Stomach smooth muscle (tissue), 2 donors: Measurements from ENCODE around the gene TLK2.

ENCODE experiments used
- H3K27ac ChIP-seq: one replicate; pipeline ENCODE4 v1.7.0; 2013; ENCODE audit warnings: mild to moderate bottlenecking, low read length, inconsistent platforms
- H3K27me3 ChIP-seq, 2 donors: one replicate each; pipeline ENCODE4 v1.7.0; 2013; ENCODE audit warnings: low read length in 2 of 2; ENCODE audit not compliant: insufficient read depth in 2 of 2, control insufficient read depth in 1 of 2
- H3K36me3 ChIP-seq, 2 donors: one replicate each; pipeline ENCODE4 v1.7.0; 2013; ENCODE audit warnings: low read length in 2 of 2; ENCODE audit not compliant: control insufficient read depth in 2 of 2, insufficient read depth in 2 of 2
- H3K4me1 ChIP-seq: one replicate; pipeline ENCODE4 v1.7.0; 2013; ENCODE audit warnings: low read length; ENCODE audit not compliant: control insufficient read depth, insufficient read depth
- H3K4me3 ChIP-seq, 2 donors: one replicate each; pipeline ENCODE4 v1.7.0; 2013; ENCODE audit warnings: low read length in 2 of 2
- H3K9ac ChIP-seq, 2 donors: one replicate each; pipeline ENCODE4 v1.7.0; 2013; ENCODE audit warnings: low read length in 2 of 2, mild to moderate bottlenecking in 1 of 2
- H3K9me3 ChIP-seq, 2 donors: one replicate each; pipeline ENCODE4 v1.7.0; 2013; ENCODE audit warnings: low read length in 2 of 2; ENCODE audit not compliant: control insufficient read depth in 2 of 2
- donor health status: healthy.
- donor health status: Pancreatic carcinoma.

Gene TLK2

DNA sequence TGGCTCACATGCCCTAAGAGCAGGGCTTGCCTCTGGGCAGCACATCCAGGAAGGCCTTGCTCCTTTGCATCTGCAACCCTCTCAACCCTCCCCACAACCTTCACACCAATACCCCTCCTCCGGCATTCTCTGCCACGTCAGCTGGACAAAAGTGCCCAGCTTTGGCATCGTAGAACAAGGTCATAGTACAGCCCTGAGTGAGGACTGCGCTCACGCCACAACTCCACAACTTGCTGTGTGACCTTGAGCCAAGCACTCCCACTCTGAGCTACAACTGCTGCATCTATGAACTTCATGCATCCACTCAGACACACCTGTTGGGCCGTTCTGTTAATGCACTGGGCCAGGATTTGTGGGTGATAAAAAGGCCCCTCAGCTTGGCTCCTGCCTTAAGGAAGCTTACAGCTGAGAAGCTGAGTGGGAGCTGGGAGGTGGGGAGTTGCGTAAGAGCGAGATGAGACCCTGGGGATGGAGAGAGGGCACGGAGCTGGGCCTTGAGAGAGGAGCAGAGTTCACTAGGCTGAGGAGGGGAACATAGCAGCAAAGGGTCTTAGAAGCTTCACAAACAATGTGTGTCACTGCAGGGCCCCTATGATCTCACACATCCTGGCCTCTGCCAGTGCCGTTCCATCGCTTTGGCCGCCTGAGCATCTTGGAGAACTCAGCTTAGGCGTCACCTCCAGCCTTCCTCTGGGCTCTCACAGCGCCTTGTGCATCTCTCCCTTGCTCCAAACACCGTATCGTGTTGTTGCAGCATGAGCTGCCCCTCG, 140.2 kb downstream of the TLK2 start:
- Histone ChIP-seq H3K27me3 (no peaks in the 10 kb centered on the region), H3K36me3 (peaks cover 7 to 17% of the 10 kb centered on the region in 2 donors), H3K9me3 (no peaks in the 10 kb centered on the region), H3K4me1 (peaks cover 8% of the 10 kb centered on the region), H3K27ac (no peak overlapping the region), H3K9ac (no peak overlapping the region), H3K4me3 (no peak overlapping the region)

DNA sequence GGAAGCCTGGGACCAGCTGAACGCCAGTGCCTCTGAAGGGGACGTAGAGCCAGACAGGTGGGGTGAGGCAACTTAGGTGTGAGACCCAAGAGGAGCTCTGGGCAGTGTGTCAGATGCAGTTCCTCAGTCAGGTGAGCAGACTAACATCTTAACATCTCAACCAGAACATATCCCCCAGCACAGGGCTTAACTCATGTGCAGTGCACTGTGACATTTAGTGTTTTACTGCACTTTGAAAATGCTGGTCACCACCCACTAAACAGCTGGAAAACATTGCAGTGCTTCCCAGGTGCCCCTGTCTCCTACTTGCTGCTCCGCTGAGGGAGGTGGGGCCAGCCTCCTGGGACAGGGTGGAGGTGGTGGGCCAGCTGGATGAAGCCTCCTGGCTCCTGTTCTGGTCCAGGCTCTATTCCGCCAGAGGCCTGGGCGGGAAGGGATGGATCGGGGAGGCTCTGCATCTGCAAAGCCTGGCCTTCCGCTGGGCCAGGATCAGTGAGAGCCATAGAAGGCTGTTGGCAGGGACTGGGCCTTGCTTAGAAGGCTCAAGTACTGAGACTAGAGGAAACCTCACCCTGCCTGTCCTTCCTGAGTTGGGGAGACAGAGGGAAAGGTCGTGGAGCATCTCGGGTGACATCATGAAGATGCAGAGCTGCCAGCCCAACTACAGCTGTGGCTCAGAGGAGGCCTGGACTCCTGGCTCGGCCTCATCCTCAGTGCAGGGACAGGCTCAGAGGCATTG, 141.0 kb downstream of the TLK2 start:
- Histone ChIP-seq H3K27ac (no peak overlapping the region), H3K4me1 (peaks cover 8% of the 10 kb centered on the region), H3K4me3 (peak overlapping the region in 1 of 2 donors; percentile 3), H3K9me3 (no peaks in the 10 kb centered on the region), H3K9ac (no peak overlapping the region), H3K36me3 (peaks cover 5 to 17% of the 10 kb centered on the region in 2 donors), H3K27me3 (no peaks in the 10 kb centered on the region)

DNA sequence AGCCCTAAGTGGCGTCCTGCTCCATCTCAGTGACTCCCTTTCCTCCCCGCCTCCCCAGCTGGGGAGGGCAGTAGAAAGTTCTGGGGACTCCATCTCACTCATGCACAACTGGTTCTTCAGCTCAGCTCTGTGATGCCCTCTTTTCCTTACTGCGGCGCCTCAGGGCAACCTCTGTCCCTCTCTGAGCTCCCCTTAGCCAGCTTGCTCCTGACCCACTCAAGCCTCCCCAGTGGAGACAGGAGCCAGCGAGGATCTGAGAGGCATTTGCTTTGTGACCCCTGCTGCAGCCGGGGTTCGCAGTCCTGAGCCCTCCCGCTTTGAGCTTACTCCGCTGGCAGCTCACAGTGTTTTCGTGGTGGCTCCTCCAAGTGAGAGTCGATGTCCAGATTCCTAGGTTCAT, 142.6 kb downstream of the TLK2 start:
- H3K27me3 ChIP-seq = no peaks in the 10 kb centered on the region
- H3K9ac ChIP-seq = no peak overlapping the region
- no peaks in the 10 kb centered on the region for H3K9me3 ChIP-seq
- H3K27ac ChIP-seq = no peak overlapping the region
- H3K36me3 ChIP-seq = peaks cover 0 to 4% of the 10 kb centered on the region in 2 donors
- peaks cover 12% of the 10 kb centered on the region for H3K4me1 ChIP-seq
- no peak overlapping the region for H3K4me3 ChIP-seq

DNA sequence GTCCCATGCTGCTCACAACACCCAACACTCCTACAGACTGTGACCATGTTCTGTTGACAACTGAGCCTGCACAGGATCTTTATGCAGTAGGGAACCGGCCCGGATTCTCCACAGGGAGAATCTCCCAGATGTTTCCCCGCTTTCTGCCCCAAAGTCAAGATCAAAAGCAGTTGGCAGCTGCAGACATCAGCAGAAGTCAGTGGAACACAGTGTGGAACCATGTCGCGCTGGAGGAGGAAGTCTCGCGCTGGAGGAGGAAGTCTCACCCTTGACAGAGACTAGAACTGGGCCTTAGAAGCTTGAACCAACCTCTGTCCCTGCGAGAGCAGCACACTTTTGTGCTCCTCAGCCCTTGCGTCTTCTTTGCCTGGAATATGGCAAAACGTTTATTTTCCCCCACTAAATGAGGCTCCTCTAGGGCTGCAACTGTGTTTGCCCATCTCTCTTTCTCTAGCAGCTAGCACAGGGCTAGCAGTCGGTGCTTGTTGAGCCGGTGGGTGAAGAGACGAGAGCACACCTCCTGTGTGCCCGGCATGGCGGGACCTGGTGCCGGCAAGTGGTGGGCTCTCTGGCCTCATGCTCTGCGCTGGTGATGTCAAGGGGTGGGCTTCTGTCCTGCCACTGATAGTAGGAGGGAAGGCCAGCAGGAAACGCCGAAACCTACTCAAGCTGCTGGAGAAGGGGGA, 146.7 kb downstream of the TLK2 start:
- Histone ChIP-seq H3K9ac (no peak overlapping the region), H3K36me3 (no peaks in the 10 kb centered on the region), H3K27me3 (peaks cover 4 to 11% of the 10 kb centered on the region in 2 donors), H3K4me1 (peaks cover 24% of the 10 kb centered on the region), H3K9me3 (no peaks in the 10 kb centered on the region), H3K27ac (no peak overlapping the region), H3K4me3 (no peak overlapping the region)

GRCh38 chr17:62625870-62626200, 147.2 kb downstream of the TLK2 start:
- Histone ChIP-seq H3K4me1 (peaks cover 24% of the 10 kb centered on the region), H3K27ac (peak overlapping the region; percentile 31), H3K36me3 (no peaks in the 10 kb centered on the region), H3K9me3 (no peaks in the 10 kb centered on the region), H3K4me3 (no peak overlapping the region), H3K27me3 (peaks cover 4 to 11% of the 10 kb centered on the region in 2 donors), H3K9ac (no peak overlapping the region)

- Histone ChIP-seq H3K9me3 (no peaks in the 10 kb centered on the region), H3K36me3 (no peaks in the 10 kb centered on the region), H3K4me1 (peaks cover 24% of the 10 kb centered on the region), H3K27me3 (peaks cover 7 to 11% of the 10 kb centered on the region in 2 donors), H3K4me3 (peak overlapping the region; percentile 57 to 71), H3K9ac (peak overlapping the region in 1 of 2 donors; percentile 51), H3K27ac (peak overlapping the region; percentile 46)
Observed at GRCh38 chr17:62626719-62627218, 148.1 kb downstream of the TLK2 start.

DNA sequence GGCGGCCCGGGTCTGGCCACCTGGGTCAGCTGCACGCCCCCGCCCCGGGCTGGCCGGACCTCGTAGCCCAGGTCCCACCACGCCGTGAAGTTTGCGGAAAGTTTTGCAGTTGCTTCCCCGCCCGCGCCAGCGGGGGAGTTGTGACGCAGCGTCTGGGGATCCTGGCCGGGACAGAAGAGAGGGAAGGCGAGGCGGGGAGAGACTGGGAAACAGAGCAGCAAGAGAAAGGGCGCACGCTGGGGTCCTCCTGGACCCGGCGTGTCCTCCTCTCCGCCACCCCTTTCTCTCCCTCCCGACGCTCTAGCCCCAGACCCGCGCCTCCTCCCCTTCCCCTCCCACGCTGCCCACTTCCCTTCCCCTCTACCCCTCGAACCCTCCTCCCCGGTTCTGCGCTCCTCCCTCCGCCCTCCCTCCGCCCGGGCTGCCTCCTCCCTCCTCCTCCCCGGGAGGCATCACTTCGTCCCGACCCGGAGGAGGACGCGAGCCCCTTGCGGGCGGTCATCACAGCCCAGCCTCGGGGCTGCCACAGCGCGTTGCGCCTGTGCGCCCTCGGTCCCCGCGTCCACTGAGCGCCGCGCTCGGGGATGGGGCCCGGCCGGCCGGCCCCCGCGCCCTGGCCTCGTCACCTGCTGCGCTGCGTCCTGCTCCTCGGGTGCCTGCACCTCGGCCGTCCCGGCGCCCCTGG, 148.7 kb downstream of the TLK2 start, which contains the start of gene MRC2:
Gene MRC2, plus strand, starts transcription at position 452 of the 685 bp plus-strand sequence. Its CDS starts 133 bp downstream, at position 585.
- Histone ChIP-seq H3K4me1 (peaks cover 24% of the 10 kb centered on the region), H3K36me3 (no peaks in the 10 kb centered on the region), H3K27ac (peak within 1 kb of the TSS; percentile 49), H3K4me3 (peak within 1 kb of the TSS; percentile 57 to 71), H3K9ac (peak within 1 kb of the TSS in 1 of 2 donors; percentile 51), H3K9me3 (no peaks in the 10 kb centered on the region), H3K27me3 (peaks cover 7 to 11% of the 10 kb centered on the region in 2 donors)

DNA sequence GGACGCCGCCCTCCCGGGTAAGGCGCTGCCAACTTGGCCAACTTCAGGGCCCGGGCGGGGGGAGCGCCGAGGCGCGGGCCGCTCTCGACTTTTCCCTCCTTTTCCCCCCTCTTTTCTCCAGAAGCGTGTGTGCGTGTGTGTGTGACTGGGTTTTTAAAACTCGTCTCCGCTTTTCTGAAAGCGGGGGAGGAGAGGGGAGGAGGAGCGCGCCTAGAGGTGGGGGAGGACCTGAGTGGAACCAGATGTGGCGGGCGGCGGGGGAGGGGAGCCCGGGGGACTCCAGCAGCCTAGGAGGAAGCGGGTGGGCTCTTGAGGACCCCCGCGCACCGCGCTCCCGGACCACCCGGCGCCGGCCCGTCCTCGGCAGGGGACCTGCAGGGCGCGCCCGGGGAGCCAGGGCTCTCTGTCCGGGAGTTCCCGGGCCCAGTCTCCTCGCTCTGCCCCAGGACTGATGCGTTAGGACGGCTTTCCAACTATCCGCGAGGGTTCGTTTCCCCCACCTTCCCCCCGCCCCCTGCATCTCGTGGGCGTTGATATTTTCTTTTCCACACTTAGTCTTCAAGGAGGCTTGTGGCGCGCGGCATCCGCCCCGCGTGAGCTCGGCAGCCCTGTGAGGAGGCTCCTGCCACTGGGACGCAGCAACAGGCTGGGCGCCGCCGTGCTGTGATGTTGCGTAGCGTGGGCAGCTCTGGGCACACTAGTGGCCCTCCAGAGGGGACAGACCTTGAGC, 149.4 kb downstream of the TLK2 start:
- peaks cover 7 to 11% of the 10 kb centered on the region in 2 donors for H3K27me3 ChIP-seq
- peak overlapping the region in 1 of 2 donors; percentile 51 for H3K9ac ChIP-seq
- H3K9me3 ChIP-seq = no peaks in the 10 kb centered on the region
- peak overlapping the region; percentile 57 to 71 for H3K4me3 ChIP-seq
- peaks cover 24% of the 10 kb centered on the region for H3K4me1 ChIP-seq
- H3K36me3 ChIP-seq = no peaks in the 10 kb centered on the region
- peak overlapping the region; percentile 49 for H3K27ac ChIP-seq

GRCh38 chr17:62628831-62629555, 150.4 kb downstream of the TLK2 start:
- peak overlapping the region; percentile 57 to 71 for H3K4me3 ChIP-seq
- H3K9ac ChIP-seq = peak overlapping the region in 1 of 2 donors; percentile 51
- H3K27me3 ChIP-seq = peaks cover 7 to 11% of the 10 kb centered on the region in 2 donors
- H3K27ac ChIP-seq = no peak overlapping the region
- H3K4me1 ChIP-seq = peaks cover 24% of the 10 kb centered on the region
- H3K36me3 ChIP-seq = no peaks in the 10 kb centered on the region
- no peaks in the 10 kb centered on the region for H3K9me3 ChIP-seq
